NK-92 treated with Interleukin-12 subunit alpha and Interleukin-12 subunit beta, amount 100 ng/mL, for 24 hours (cell line): Measurements from ENCODE around the gene HOXB5.

Experiments
- DNase-seq: peaks from one replicate; lab custom pipeline; 2025; lab: John Stamatoyannopoulos, UW

The HOXB5 gene

GRCh38 chr17:48571826-48572417 lies 21.7 kb downstream of the HOXB5 start:
- no peak for DNase-seq

- no peak for DNase-seq
Measured at GRCh38 chr17:48571024-48571818, 22.4 kb downstream of the HOXB5 start.

GRCh38 chr17:48570325-48571023 lies 23.1 kb downstream of the HOXB5 start:
- no peak for DNase-seq

GRCh38 chr17:48569674-48570324 lies 23.8 kb downstream of the HOXB5 start:
- no peak for DNase-seq

GRCh38 chr17:48569240-48569582 lies 24.4 kb downstream of the HOXB5 start:
- no peak for DNase-seq

- no peak for DNase-seq
Measured at GRCh38 chr17:48568499-48569239, 24.9 kb downstream of the HOXB5 start.

GRCh38 chr17:48567646-48568354 lies 25.8 kb downstream of the HOXB5 start:
- no peak for DNase-seq

- no peak for DNase-seq
Measured at GRCh38 chr17:48567209-48567608, 26.4 kb downstream of the HOXB5 start.

GRCh38 chr17:48566717-48567116 lies 26.9 kb downstream of the HOXB5 start:
- DNase-seq, result no peak

- DNase-seq, result no peak
Measured at GRCh38 chr17:48565925-48566710, 27.5 kb downstream of the HOXB5 start.

- no peak for DNase-seq
Measured at GRCh38 chr17:48565022-48565554, 28.5 kb downstream of the HOXB5 start.

- DNase-seq, result no peak
Measured at GRCh38 chr17:48564188-48565021, 29.2 kb downstream of the HOXB5 start.

- DNase-seq, result no peak
Measured at GRCh38 chr17:48563867-48564187, 29.8 kb downstream of the HOXB5 start.

- DNase-seq, result no peak
Measured at GRCh38 chr17:48563385-48563838, 30.2 kb downstream of the HOXB5 start.

- DNase-seq, result no peak
Measured at GRCh38 chr17:48562934-48563333, 30.6 kb downstream of the HOXB5 start.

GRCh38 chr17:48561884-48562810 lies 31.4 kb downstream of the HOXB5 start:
- no peak for DNase-seq

- DNase-seq, result no peak
Measured at GRCh38 chr17:48559840-48560817, 33.5 kb downstream of the HOXB5 start.
